ENCODE results near the gene SIRT1.

DNA sequence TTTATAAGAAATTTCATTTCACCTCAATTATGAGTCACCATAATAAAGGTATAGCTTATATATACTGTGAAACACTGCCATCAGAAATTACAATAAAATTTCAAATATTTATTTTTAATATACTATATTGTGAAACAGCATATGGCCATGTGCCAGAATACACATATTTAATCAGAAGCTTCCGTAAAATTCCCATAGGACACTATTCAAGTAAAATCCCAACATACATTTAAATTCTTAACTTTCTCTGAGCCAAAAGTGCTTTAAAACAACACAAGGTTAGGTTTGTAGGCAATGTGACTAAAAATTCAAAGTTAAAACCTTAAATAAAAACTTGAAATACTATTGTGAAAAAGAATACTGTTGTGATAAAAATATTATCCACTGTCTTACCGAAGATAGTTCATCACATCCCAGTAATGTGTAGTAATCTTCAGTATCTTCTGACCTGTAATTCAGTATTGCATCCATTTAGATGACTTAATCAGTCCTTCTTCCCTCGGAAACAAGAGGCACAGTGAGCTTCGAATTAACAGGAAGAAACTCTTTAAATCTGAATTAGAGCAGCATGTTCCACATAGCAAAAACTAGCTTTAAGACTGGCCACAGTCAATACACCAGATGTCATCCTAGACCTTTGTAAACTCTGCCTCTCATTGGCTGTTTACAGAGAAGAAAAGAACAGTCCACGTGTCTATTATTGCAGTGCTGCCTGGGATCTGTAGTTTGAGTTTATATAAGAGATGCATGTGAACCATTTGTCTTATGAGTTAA is 46.7 kb upstream of the SIRT1 start, which contains the start of gene DNAJC12:
- TF ChIP-seq SP1 (IDR thresholded peaks at IDR 0.05) (no peak), FOXM1 (IDR thresholded peaks at IDR 0.05; ENCODE audit: borderline replicate concordance) (no peak), FOXK2 (IDR thresholded peaks at IDR 0.05) (peak; percentile 85), BHLHE40 (IDR thresholded peaks at IDR 0.05; ENCODE audit: borderline replicate concordance) (no peak), LEF1 (IDR thresholded peaks at IDR 0.05; ENCODE audit: borderline replicate concordance) (no peak), FOXA1 (IDR thresholded peaks at IDR 0.05) (no peak), L3MBTL2 (conservative IDR thresholded peaks at IDR 0.05) (peak; percentile 82), TARDBP (IDR thresholded peaks at IDR 0.05) (no peak)
- TF ChIP-seq, protein P1, sequence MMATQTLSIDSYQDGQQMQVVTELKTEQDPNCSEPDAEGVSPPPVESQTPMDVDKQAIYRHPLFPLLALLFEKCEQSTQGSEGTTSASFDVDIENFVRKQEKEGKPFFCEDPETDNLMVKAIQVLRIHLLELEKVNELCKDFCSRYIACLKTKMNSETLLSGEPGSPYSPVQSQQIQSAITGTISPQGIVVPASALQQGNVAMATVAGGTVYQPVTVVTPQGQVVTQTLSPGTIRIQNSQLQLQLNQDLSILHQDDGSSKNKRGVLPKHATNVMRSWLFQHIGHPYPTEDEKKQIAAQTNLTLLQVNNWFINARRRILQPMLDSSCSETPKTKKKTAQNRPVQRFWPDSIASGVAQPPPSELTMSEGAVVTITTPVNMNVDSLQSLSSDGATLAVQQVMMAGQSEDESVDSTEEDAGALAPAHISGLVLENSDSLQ (IDR thresholded peaks at IDR 0.05): no peak

All from HEK293T (cell line).